Osteoblast (primary cell): Measurements from ENCODE around the gene ZXDC. TPM values are rescaled to one million over a fixed set of nuclear protein-coding genes. Genes with fewer than 3 reads are reported as not detected.

Experiments
- DNase-seq: peaks from one replicate; pipeline ENCODE4 v3.0.0; 2011; ENCODE audit warnings: low spot score, mixed read lengths; ENCODE audit not compliant: insufficient read length; ENCODE audit errors: missing footprints
- H2AFZ ChIP-seq: 2 replicates; pipeline ENCODE4 v1.6.0; 2011; ENCODE audit warnings: mild to moderate bottlenecking, low read length
- H3K27ac ChIP-seq: 2 replicates; pipeline ENCODE4 v1.5.1; 2011; ENCODE audit warnings: mild to moderate bottlenecking, low read depth, low read length, moderate library complexity
- H3K27me3 ChIP-seq: 2 replicates; pipeline ENCODE4 v1.6.0; 2012; ENCODE audit warnings: mild to moderate bottlenecking, control low read depth, inconsistent platforms, low read length, moderate library complexity; ENCODE audit not compliant: insufficient read depth
- H3K36me3 ChIP-seq: 2 replicates; pipeline ENCODE4 v1.5.1; 2011; ENCODE audit warnings: mild to moderate bottlenecking, low read length, control low read depth, moderate library complexity; ENCODE audit not compliant: insufficient read depth
- H3K4me1 ChIP-seq: 2 replicates; pipeline ENCODE4 v1.5.1; 2011; ENCODE audit warnings: mild to moderate bottlenecking, low read length, control low read depth, moderate library complexity; ENCODE audit not compliant: insufficient read depth
- H3K4me2 ChIP-seq: 2 replicates; pipeline ENCODE4 v1.6.0; 2011; ENCODE audit warnings: mild to moderate bottlenecking, low read length; ENCODE audit not compliant: insufficient read depth
- H3K4me3 ChIP-seq: fragments of 200-600 bp; sonication (generic); 3 replicates; pipeline ENCODE4 v1.5.1; 2012; ENCODE audit warnings: mild to moderate bottlenecking, low read length, inconsistent platforms; ENCODE audit not compliant: insufficient read depth
- H3K79me2 ChIP-seq: 2 replicates; pipeline ENCODE4 v1.6.0; 2012; ENCODE audit warnings: mild to moderate bottlenecking, low read length, control low read depth, inconsistent platforms; ENCODE audit not compliant: insufficient read depth
- H3K9me3 ChIP-seq: 2 replicates; pipeline ENCODE4 v1.5.1; 2011; ENCODE audit warnings: low read depth, low read length, control low read depth
- H4K20me1 ChIP-seq: 2 replicates; pipeline ENCODE4 v1.6.0; 2012; ENCODE audit warnings: mild to moderate bottlenecking, low read length, control low read depth; ENCODE audit not compliant: insufficient read depth
- total RNA-seq: library from RNA; depleted of rRNA; stranded (reverse); fragments of >200 nt; gene quantifications from 2 replicates; pipeline ENCODE4 v1.2.3, GENCODE V29; 2012
- TF ChIP-seq, protein P1 (sequence below): IDR thresholded peaks from 2 replicates; pipeline ENCODE4 v1.5.1; 2011; ENCODE audit warnings: mild to moderate bottlenecking, low read depth, low read length, moderate library complexity; ENCODE audit errors: extremely low read depth

ZXDC gene
- total RNA-seq, 1 donor = 27.1 TPM

DNA sequence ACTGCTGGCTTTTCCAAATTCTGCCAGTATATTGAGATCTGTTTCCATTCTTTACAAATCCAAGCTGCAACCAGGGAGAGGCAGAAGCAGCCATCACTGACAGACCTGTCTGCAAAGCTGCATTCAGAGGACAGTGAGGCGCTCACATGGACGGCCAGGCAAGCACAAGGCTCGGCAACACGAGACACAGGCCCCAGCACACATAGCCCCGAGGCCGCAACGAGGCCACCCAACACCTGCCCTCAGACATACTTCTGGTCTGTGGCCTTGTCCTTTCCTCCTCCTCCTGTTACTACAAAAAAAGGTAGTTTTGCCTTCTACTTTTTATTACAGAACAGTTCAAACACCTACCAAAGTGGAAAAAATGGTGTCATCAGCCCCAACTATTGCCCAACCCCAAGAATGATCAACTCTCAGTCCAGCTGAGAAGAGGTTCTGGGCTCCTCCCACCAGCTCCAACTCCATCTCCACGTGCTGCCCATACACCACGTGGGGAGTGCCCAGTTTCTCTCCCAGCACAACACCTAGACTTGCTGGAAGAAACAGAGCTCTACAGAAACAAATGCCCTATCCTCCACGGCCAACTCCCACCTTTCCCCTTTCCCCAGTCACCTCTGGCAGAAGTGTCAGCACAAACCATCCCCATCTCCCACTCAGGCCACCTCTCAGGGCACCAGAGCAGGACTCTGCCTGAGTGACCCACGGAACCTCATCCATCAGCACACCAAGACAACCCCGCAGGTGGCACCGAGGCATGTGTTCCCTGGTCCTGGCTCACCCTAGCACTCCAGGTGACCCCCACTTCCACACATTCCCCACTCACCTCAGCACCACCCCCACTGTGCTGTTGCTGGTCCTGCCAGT, 7.4 kb downstream of the ZXDC start:
- TF ChIP-seq, protein P1, sequence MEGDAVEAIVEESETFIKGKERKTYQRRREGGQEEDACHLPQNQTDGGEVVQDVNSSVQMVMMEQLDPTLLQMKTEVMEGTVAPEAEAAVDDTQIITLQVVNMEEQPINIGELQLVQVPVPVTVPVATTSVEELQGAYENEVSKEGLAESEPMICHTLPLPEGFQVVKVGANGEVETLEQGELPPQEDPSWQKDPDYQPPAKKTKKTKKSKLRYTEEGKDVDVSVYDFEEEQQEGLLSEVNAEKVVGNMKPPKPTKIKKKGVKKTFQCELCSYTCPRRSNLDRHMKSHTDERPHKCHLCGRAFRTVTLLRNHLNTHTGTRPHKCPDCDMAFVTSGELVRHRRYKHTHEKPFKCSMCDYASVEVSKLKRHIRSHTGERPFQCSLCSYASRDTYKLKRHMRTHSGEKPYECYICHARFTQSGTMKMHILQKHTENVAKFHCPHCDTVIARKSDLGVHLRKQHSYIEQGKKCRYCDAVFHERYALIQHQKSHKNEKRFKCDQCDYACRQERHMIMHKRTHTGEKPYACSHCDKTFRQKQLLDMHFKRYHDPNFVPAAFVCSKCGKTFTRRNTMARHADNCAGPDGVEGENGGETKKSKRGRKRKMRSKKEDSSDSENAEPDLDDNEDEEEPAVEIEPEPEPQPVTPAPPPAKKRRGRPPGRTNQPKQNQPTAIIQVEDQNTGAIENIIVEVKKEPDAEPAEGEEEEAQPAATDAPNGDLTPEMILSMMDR = no peak
- Histone ChIP-seq H3K4me1 (peaks cover 15% of the 10 kb centered on the region), H3K79me2 (peaks cover 85% of the 10 kb centered on the region), H3K4me3 (no peak overlapping the region), H3K9me3 (no peaks in the 10 kb centered on the region), H3K4me2 (no peak overlapping the region), H3K36me3 (peaks cover 77% of the 10 kb centered on the region), H2AFZ (no peak overlapping the region), H4K20me1 (peaks cover 54% of the 10 kb centered on the region), H3K27ac (no peak overlapping the region), H3K27me3 (no peaks in the 10 kb centered on the region)
- peak; percentile 72 for DNase-seq

DNA sequence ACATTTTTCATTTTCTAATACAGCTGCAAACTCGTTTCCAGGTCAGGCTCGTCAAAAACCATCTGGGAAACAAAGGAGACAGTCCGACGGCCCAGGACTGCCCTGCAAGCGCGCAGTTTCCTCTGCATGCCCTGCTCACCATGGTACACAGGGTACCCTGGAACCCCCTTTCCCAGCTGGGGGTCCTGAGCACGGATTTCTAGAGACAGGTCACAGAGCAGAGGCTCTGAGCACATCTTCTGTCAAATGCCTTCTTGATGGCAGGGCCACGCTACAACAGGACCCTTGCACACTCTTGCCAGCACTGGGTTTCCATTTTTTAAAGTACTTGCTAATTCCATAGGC, 8.1 kb downstream of the ZXDC start:
- peaks cover 47% of the 10 kb centered on the region for H4K20me1 ChIP-seq
- H2AFZ ChIP-seq = no peak overlapping the region
- H3K4me2 ChIP-seq = no peak overlapping the region
- DNase-seq = no peak
- TF ChIP-seq, protein P1 = no peak
- peaks cover 79% of the 10 kb centered on the region for H3K36me3 ChIP-seq
- no peak overlapping the region for H3K27ac ChIP-seq
- H3K4me3 ChIP-seq = no peak overlapping the region
- H3K79me2 ChIP-seq = peaks cover 79% of the 10 kb centered on the region
- H3K4me1 ChIP-seq = peaks cover 8% of the 10 kb centered on the region
- no peaks in the 10 kb centered on the region for H3K27me3 ChIP-seq
- H3K9me3 ChIP-seq = no peaks in the 10 kb centered on the region

- Histone ChIP-seq H3K36me3 (peaks cover 84% of the 10 kb centered on the region), H3K4me1 (peaks cover 3% of the 10 kb centered on the region), H3K4me2 (no peak overlapping the region), H3K27ac (no peak overlapping the region), H3K9me3 (no peaks in the 10 kb centered on the region), H2AFZ (no peak overlapping the region), H3K27me3 (no peaks in the 10 kb centered on the region), H4K20me1 (peaks cover 41% of the 10 kb centered on the region), H3K4me3 (no peak overlapping the region), H3K79me2 (peaks cover 73% of the 10 kb centered on the region)
- DNase-seq = peak; percentile 58
- TF ChIP-seq, protein P1 = no peak
These were observed 8.6 kb downstream of the ZXDC start for GRCh38 chr3:126466886-126467610.

GRCh38 chr3:126465928-126466544, 9.7 kb downstream of the ZXDC start:
- no peak overlapping the region for H3K27ac ChIP-seq
- TF ChIP-seq, protein P1 = no peak
- H3K9me3 ChIP-seq = no peaks in the 10 kb centered on the region
- peaks cover 43% of the 10 kb centered on the region for H4K20me1 ChIP-seq
- no peak overlapping the region for H3K4me2 ChIP-seq
- H3K36me3 ChIP-seq = peaks cover 88% of the 10 kb centered on the region
- H3K4me1 ChIP-seq = no peaks in the 10 kb centered on the region
- peaks cover 68% of the 10 kb centered on the region for H3K79me2 ChIP-seq
- no peak overlapping the region for H2AFZ ChIP-seq
- H3K27me3 ChIP-seq = no peaks in the 10 kb centered on the region
- H3K4me3 ChIP-seq = no peak overlapping the region
- DNase-seq = no peak
